Colon (tissue), 2 donors: ENCODE measurements around the gene PTTG1IP.

ENCODE experiments used
- FAIRE-seq: peaks from 2 replicates; lab custom pipeline; 2012; peaks lifted over from hg19 to GRCh38; lab: Jason Lieb, UNC
- donor health status: control.
- donor health status: control.

Gene PTTG1IP

DNA sequence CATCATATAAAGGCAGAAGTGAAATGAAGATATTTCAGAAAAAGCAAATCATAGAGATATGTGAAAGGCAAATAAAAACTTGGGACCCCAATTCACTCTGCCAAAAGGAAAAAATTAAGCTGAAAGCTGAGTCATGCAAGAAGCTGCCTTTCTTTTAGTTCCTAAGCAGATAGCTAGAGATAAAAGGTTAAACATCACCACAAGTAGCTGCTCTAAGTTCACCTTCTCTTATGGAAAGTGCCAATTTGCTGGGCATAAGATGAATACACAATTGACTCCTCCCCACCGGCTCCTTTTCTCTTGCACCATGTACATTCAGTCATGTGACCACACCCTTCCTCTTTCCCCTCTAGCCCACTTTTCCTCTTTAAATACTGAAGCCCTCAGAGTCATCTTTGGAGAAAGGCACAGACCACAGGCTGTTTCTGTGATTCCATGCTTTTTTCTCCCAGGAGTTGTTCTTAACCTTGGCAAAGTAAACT, 50.3 kb downstream of the PTTG1IP start:
- no peak for FAIRE-seq

DNA sequence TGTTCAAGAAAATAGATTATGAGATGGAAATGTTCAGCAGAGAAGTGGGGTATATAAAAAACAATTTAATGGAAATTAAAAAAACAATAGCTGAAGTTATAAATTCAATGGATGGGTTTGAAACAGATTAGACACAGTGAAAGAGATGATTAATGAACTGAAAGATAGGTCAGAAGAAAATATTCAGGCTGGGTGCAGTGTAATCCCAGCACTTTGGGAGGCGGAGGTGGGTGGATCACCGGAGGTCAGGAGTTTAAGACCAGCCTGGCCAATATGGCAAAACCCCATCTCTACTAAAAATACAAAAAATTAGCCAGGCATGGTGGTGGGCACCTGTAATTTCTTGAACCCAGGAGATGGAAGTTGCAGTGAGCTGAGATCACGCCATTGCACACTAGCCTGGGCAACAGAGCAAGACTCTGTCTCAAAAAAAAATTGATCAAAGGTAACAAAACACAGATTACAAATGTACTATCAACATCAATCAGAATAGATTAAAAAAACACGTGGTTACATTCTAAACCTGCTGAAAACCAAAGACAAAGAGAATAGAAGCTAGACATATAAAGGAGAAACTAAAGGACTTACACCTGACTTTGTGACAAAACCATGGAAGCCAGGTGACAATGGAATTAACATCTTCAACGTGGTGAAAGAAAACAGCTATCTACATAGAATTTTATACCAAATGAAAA, 50.9 kb downstream of the PTTG1IP start:
- no peak for FAIRE-seq

DNA sequence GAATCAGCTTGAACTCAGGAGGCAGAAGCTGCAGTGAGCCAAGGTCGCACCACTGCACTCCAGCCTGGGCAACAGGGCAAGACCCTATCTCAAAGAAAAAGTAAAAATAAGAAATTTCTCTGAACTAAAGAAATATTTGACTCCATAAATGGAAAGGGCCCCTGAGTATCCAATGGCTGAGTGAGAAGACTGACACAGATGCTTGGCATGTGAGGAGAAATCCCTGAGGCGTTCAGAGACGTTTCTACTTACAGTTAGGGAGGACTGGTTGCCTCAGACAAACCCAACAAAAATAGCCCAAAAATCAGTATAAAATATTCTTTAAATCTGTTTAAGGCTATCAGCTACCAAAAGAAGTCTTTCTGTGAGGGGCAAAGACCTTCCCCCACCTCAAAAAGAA, 52.6 kb downstream of the PTTG1IP start:
- FAIRE-seq: no peak

DNA sequence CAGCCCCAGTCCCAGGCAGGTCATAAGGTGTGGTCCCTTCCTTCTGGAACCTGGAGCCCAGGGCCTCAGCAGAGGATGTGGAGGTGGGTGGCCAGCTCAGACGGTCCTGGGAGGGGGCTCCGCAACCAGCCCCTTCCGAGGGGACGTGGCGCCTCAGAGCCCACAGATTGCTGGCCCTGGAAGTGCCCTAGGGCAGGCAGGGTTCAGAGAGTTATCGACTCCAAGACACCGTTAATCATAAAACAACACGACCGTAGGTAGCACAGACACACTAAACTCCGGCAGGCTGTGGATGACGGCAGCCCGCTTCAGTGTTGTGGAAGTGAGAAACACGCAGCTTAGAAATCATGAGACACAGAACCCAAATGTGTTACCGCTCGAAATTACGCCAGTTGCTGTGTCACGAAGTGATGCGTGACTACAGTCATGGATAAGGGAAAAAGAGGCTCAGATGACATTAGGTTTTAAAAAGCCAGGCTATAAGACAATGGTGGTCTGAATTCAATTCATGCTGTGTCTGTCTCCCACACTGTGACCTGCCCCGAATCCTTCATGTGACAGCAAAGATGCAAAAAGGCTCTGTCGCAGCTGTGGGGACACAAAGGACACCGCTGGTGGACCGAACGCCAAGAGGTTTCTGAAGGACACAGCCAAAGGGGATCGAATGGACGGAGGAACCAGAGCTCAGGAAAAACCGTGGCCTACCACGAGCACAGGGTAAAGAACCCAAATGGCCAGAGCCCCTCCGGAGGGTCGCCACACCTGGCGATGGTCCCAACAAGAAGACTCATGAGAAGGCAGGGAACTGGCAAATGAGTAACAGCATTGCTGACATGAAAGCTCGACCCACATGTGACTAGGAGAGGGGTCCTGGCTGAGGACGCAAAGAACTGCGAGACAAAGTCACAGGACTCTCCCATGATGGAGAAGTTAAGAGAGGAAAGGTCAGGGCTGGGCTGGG, 53.9 kb downstream of the PTTG1IP start:
- no peak for FAIRE-seq

DNA sequence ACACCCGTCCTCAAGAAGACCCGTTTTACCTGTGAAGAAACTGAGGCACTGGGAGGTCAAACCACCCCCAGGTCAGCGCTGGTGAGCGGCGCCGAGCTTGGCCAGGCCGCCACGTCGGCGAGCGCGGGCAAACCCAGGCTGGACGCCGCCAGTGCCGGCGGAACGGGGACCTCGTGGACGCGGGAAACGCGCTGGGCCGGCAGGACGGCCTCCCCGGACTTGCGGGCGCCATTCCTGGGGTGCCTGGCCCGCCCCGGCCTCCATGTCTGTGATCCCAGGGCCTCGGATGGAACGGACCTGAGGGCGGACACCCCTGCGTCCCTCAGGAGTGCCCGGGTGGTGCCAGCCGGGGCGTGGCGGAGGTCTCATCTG, 54.9 kb downstream of the PTTG1IP start:
- FAIRE-seq: no peak

DNA sequence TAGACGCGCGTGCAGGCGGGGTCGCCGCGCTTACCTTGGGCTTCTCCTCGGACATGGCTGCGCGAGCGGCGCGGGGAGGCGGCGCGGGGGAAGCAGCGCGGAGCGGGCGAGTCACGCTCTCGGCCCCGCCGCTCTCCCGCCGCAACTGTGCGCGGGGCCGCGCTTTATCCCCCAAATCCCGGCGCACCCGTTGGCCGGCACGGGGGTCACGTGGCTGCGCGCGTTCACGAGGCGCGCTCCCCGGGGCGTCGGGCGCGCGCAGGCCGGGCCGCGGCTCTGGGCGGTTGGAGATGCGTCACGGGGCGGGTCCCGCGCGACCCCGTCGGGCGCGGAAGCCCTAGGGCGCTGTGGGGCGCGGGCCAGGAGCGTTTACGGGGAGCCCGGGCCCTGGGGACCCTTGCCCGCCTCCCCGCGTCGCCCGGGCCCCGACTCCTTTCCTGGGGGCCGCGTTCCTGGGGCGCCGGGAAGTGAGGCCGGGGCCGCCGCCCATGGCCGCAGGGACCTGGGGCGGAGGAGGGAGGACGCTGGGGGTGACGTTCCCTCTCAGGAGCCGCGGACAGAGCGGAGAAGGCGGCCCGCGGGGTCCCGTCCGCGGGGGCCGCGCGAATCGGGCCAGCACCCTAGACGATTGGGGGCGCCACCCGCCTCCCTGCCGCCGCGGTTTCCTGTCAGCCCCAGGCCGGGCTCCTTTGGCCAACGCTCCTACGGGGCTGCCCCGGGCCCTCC, 55.4 kb downstream of the PTTG1IP start, which contains the start of gene SUMO3:
TSS of gene SUMO3 (minus strand) at position 149 of the 726 bp plus-strand sequence. CDS start at position 55, 94 bp downstream.
- no peak for FAIRE-seq

DNA sequence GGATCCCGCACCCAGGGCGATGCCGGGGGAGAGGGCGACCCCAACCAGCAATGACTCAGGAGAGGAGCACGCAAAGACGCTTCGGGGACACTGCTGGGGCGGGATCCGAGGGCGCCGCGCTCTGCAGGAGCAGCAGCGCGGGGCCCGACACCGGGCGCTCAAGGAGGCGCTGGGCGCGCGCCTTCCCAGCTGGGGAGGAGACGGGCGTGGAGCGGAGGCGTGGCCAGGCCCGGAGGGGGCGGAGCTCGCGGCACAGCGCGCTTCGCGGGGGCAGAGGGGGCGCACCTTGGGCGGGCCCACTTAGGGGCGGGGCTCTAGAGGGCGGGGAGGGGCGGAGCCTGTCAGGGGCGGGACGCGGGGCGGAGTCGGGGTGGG, 56.0 kb downstream of the PTTG1IP start:
- FAIRE-seq: no peak

DNA sequence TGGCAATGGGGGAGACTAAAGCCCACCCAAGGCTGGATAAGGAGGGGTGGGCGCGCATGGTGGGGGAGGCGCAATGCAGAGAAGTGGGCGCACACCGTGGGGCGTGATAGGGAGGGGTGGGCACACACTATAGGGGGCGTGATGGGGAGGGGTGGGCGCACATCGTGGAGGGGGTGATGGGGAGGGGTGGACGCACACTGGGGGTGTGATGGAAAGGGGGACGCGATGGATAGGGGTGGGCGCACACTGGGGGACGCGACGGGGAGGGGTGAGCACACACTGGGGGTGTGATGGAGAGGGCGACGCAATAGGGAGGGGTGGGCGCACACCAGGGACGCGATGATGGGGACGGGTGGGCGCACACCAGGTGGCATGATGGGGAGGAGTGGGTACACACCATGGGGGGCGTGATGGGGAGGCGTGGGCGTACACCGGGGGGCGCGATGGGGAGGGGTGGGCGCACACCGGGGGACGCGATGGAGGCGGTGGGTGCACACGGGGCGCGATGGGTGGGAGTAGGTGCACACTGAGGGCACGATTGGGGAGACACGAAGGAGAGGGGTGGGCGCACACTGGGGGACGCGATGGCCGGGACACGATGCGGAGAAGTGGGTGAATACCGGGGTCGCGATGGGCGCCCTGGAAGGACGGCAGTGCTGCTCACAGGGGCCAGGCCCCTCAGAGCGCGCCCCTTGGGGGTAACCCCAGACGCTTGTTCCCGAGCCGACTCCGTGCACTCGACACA, 56.6 kb downstream of the PTTG1IP start:
- no peak for FAIRE-seq

DNA sequence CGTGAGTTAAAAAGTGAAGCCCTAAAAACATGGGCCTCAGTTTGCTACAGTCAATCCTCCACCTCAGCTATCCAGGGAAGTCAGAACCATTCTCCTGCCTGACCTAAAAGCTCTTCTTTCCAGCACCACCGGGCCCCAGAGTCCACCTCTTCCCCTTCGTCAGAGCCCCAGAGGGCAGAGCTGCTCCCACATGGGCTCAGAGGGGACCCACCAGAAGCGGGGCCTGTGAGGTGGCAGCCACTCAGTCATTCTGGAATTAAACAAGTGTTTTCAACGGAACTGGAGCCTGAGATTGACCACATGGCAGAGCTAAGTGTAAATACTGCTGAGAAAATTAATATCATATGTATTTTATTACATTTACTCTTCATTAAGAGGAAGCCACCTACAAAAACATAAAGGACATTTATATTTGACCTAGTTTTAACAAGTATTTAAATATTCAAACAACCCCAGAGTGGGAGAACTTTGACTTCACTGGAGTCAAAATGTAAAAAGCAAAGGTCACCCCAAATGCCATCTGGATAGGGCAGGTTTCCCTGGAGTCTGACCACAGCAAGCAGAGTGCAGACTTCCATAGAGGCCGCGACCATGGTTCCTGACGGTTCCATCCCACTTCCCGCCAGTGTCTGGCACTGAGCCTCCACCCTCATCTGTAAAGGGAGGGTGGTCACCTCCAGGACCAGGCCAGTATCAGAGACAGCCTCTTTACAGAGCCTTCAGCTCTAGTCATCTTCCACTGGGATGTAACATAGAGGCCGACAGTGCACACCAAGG, 57.5 kb downstream of the PTTG1IP start:
- no peak for FAIRE-seq

DNA sequence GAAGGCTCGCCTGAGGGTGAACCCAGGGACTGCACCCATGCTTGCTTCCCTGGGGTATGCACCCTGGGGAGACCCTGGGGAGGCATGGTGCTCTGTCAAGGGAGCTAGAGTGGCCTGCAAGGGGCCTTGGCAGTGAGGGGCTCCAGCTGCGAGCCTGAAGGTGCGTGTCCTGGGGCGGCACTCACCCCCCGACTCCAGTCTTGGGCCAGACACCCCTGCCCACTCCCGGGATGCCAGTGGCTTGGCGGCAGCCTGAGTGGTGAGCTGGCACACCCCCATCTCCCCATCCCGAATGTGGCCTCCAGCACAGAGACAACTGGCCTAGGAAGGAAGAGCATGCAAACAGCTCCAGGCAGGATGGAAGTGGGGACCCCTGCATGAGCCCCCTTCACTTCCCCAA, 58.3 kb downstream of the PTTG1IP start:
- FAIRE-seq: no peak

DNA sequence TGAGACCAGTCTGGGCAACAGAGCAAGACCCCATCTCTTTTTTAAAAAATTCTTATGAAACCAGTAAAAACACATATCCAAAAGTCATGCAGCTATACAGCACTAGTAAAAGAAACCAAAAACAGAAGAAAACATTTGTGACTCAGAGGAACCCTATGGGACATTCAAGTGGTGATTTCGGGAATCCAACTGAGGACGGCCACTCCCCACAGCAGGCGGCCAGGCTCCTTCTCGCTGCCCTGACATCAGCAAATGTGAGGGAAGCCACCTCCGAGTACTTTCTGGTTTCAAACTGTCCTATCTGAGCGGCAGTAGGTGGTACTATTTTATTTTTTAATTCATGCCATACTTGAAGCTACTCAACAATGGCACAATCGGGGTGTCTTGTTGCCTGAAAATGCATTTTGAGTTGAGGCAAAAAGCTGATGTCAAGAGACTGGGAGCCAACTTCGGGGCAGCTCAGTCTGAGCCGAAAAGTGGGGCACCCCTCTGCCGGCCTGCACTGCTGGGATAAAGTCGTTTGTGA, 58.9 kb downstream of the PTTG1IP start:
- FAIRE-seq: no peak

DNA sequence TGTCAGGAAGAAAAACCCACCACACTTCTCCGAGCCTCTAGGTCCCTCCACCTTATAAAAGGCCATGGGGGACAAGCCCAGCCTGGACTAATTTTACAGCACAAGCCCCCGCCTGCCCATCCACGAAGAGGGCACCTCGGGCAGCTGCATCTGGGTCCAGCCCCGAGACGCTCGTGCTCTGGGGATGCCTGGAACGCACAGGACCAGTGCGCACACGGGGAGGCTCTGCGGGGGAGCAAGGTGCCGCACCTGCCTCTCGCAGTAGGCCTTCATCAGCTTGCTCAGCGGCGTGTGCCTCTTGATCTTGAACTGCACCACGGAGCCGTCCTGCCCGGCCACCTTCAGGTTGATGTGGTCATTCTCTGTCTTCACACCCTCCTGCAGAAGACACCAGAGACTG, 59.8 kb downstream of the PTTG1IP start:
- FAIRE-seq: no peak

DNA sequence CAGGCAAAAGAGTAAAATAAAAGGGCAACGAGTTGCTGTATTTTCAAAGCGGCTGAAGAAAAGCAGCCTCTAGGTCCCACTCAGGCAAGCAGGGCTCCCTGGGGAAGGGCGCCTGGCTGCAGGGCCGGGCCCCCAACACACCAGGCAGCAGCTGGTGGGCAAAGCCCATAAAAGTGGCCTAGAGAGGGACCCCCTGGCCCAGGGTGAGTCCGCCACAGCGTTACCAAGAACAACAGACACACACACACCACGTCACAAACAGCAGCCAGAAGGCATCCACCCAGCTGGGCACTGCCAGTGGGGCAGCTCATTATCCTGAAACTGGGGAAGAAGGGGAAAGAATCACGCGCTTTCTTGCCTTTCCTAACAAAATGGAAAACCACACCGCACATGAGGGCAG, 60.3 kb downstream of the PTTG1IP start:
- FAIRE-seq: no peak

DNA sequence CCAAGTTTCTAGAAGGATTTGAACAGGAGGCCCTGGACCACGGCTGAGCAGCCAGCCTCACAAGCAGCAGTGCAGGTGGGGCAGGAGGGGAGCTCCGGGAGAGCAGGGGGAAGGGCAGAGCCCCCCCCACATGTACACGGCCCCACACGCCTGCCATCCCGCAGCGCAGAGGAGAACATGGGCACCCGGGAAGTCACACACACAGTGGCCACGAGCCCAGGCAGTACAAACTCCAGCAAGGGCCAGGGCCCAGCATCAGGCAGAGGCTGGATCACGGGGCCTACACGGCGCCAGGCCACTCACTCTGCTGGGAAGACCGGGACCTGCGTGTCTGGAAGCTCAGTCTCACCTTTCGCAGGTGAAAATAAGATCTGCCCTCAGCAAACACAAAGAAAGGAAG, 60.9 kb downstream of the PTTG1IP start:
- FAIRE-seq: no peak

DNA sequence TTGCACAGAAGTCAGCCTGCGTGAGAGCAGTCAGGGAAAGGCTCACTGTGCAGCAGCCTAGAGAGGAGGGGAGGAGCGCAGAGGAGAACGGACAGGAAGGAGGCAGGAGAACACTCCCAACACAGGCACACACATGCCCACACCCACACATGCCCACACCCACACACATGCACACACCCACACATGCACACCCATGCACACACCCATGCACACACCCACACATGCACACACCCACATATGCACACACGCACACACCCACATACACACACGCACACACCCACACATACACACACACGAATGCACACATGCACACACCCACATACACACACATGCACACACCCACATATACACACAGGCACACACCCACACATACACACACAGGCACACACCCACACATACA, 62.7 kb downstream of the PTTG1IP start:
- FAIRE-seq: no peak

DNA sequence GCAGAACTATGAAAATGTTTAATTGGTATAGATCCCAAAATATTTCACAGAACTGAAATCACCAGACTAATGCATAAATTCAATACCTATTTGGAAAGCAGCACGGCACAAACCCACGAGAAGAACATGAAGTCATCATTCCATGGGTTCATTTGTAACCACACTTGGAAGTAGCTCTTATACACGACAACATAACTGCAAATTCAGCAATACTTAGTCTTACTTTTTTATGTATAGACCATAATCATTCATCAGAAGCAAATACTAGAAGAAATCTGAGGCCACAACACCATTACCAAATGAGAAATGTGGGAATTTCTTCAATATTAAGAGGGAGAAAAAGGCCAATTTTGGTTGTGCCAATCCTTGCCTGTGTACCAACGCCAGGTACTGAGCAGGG, 67.6 kb downstream of the PTTG1IP start:
- FAIRE-seq: no peak

DNA sequence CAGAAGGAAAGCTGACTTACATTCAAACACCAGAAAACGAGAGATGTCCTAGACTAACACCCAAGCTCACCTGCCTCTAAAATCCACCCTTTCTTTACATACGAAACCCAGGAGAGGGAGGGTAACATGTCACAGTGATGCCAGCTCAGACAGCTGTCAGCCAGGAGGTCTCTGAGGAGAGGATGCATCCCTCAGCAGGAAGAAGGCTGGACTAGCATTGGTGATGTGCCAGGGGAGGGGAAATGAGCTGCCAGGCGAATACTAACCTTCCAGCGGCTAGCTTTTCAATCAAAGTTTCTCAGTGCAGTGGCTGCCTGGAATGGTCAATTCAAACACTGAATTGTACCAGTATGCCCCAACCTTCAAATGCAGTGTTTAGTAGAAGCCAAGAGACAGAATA, 68.3 kb downstream of the PTTG1IP start:
- FAIRE-seq: no peak

DNA sequence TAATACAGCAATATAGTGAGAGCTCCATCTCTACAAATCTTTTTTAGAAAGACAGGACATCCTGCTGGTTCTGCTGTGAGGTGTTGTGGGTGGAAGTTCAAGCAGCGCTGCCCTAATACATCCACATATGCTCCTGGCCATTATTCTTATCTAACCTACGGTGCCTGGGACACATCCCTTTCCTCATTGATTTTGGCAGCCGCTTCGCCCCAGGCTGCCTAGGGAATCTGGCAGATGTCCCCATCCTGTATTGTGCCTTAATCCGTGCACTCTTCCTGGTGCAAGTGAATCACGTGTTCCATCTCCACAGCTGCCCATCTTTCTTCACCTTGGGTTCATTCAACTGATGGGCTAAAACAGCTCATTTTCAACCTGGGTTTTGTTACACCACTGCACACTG, 68.7 kb downstream of the PTTG1IP start:
- no peak for FAIRE-seq

DNA sequence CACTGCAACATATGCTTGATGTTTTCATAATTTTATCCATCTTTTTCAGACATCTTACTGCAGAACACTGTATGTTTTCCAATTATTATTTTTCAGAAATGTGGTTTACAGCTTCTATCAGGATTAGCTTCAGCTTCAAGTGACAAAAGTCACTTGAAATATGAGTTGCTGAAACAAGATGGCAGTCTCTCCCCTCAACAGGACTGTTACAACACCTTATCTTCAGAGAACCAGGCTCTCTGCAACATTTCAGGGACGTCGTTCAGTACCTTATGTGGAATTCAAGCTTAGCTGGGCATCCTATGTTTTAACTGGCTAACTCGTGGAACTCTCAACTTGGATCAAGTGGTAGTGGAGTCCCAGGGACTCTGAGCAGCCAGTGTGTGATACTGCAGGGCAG, 69.8 kb downstream of the PTTG1IP start:
- no peak for FAIRE-seq

DNA sequence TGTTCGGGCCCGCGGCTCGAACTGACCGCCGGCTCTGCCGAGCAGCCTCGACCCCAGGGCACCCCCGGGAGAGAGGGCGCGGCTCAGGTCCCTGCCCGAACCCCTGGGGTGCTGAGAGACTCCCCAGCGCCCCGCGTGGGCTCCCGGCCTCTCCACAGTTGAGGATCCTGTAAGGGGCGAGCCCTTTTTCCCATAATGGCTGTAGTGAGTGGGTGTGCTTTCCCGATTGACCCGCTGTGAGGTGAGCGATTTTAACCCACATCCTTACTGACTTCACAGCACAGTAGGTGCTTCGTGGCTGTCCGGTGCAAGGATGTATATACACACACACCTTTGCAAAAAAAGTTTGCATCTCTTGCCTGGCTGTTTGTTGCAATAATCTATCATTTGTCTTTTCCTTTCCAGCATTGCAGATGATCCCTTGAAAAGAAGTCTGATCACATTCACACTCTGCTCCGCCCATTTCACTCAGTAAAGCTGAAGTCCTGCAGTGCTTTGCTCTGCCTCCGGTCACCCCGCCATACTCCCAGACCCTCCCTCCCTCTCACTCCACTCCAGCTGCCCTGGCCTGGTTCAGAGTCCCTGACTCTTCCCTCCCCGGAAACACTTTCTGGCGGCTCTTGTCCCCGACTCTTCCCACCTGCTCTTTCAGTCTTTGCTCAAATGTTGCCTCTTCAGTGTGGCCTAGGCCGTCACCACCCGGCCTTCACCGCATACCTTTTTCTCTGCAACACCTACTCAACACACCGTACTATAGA, 70.9 kb downstream of the PTTG1IP start:
- FAIRE-seq: no peak
